Thyroid gland (tissue), 4 donors: Measurements from ENCODE around the gene RASGRF2. TPM values are rescaled to one million over a fixed set of nuclear protein-coding genes. Genes with fewer than 3 reads are reported as not detected.

Experiments
- DNase-seq, 2 donors: peaks; one replicate each; pipeline ENCODE4 v3.0.0-alpha.2; 2019
- H3K27ac ChIP-seq, 3 donors: fragments of 200-600 bp; sonication (generic); 1 replicate in 2 of 3; 2 replicates in 1 of 3; pipeline ENCODE4 v1.5.1; 2016 to 2019; ENCODE audit warnings: mild to moderate bottlenecking in 1 of 3, moderate library complexity in 1 of 3
- H3K27me3 ChIP-seq: fragments of 200-600 bp; sonication (generic); one replicate; pipeline ENCODE4 v1.5.1; 2019
- H3K36me3 ChIP-seq, 2 donors: fragments of 200-600 bp; sonication (generic); one replicate each; pipeline ENCODE4 v1.5.1; 2016 to 2019
- H3K4me1 ChIP-seq, 2 donors: fragments of 200-600 bp; sonication (generic); one replicate each; pipeline ENCODE4 v1.5.1; 2017 to 2019
- H3K4me3 ChIP-seq, 3 donors: fragments of 200-600 bp; sonication (generic); replicated peaks in 1 of 3; 1 replicate in 2 of 3; 2 replicates in 1 of 3; pipeline ENCODE4 v1.5.1; 2016; ENCODE audit warnings: mild to moderate bottlenecking in 1 of 3
- H3K9me3 ChIP-seq: fragments of 200-600 bp; sonication (generic); one replicate; pipeline ENCODE4 v1.5.1; 2017
- POLR2A ChIP-seq, 2 donors: fragments of 450-650 bp; IDR thresholded peaks; one replicate each; pipeline ENCODE4 v1.6.1; 2017; ENCODE audit warnings: antibody characterized with exemption in 2 of 2, mild to moderate bottlenecking in 2 of 2, moderate library complexity in 1 of 2
- WGBS, 2 donors: methylation state at CpG; one replicate each; pipeline ENCODE4 v1.1.5; 2017; 5-methylcytosine and 5-hydroxymethylcytosine counted together
- intact Hi-C: fragments of 100-400 bp; cut with DNase I; formaldehyde crosslinking; loops from one replicate; pipeline ENCODE4 v1.15.1; 2023
- total RNA-seq, 4 donors: library from RNA; depleted of rRNA; stranded (reverse); fragments of >200 nt; gene quantifications; one replicate each; pipeline ENCODE4 v1.2.3, GENCODE V29; 2016
- TF ChIP-seq, protein P1 (sequence below), 6 experiments: fragments of 200-600 bp in 3 of 6; fragments of 450-650 bp in 3 of 6; sonication (generic) in 3 of 6; IDR thresholded peaks; one replicate each; pipeline ENCODE4 v1.5.1; 2016 to 2019; ENCODE audit warnings: antibody characterized with exemption in 6 of 6, mild to moderate bottlenecking in 2 of 6, inconsistent platforms in 1 of 6, moderate library complexity in 1 of 6

The RASGRF2 gene
- total RNA-seq, 4 donors from 2014 or later: 9.2 to 18.8 (median 14.8) TPM

DNA sequence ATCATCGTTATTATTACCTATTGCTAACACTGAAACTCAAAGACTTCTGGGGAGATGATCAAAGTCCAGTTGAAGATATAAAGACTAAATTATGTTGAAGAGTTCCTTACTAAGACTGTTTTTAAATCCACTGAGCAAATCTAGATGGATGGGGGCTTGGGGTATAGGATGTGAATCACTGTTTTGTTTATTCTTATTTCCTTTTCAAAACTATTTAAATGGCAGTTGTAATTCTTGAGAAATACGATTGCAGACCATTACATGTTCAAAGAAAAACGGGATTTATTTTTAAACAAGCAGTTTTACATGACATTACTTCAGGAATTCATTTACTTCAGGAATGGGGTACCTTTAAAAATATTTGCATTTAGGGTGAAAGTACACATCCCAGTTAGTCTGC lies 4.3 kb downstream of the RASGRF2 start:
- intact Hi-C loops: no loop called here
- Histone ChIP-seq H3K27ac (peak overlapping the region; percentile 12 to 41 (median 32)), H3K4me1 (peaks cover 23 to 40% of the 10 kb centered on the region in 2 donors), H3K4me3 (no peak overlapping the region), H3K9me3 (no peaks in the 10 kb centered on the region), H3K36me3 (no peaks in the 10 kb centered on the region), H3K27me3 (no peaks in the 10 kb centered on the region)
- no peak for DNase-seq
- TF ChIP-seq POLR2A (IDR thresholded peaks at IDR 0.05): no peak
- TF ChIP-seq, protein P1, sequence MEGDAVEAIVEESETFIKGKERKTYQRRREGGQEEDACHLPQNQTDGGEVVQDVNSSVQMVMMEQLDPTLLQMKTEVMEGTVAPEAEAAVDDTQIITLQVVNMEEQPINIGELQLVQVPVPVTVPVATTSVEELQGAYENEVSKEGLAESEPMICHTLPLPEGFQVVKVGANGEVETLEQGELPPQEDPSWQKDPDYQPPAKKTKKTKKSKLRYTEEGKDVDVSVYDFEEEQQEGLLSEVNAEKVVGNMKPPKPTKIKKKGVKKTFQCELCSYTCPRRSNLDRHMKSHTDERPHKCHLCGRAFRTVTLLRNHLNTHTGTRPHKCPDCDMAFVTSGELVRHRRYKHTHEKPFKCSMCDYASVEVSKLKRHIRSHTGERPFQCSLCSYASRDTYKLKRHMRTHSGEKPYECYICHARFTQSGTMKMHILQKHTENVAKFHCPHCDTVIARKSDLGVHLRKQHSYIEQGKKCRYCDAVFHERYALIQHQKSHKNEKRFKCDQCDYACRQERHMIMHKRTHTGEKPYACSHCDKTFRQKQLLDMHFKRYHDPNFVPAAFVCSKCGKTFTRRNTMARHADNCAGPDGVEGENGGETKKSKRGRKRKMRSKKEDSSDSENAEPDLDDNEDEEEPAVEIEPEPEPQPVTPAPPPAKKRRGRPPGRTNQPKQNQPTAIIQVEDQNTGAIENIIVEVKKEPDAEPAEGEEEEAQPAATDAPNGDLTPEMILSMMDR (IDR thresholded peaks at IDR 0.05): no peak
- 58 to 61% methylated on average over 3 of the region's 3 CpGs for WGBS, 2 donors

DNA sequence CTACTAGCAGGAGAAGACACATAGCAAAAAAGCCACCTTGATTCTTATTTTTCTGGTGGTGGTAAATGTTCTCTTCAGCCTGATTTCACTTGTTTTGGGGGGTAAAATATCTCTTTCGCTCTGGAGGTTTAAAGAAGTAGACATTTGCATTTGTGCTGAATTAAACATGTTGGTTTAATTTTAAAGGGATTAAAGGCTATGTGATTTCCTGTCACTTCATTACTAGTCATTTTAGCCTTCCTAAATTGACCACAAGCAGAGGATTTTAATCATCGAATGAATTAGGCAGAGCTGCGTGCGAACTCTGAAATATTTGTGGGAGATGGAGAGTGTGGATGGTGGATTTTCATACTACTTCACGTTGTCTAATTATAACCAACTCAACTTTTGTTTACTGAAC lies 4.8 kb downstream of the RASGRF2 start:
- Histone ChIP-seq H3K36me3 (no peaks in the 10 kb centered on the region), H3K4me3 (no peak overlapping the region), H3K9me3 (no peaks in the 10 kb centered on the region), H3K4me1 (peaks cover 19 to 37% of the 10 kb centered on the region in 2 donors), H3K27ac (peak overlapping the region; percentile 12 to 41 (median 32)), H3K27me3 (no peaks in the 10 kb centered on the region)
- intact Hi-C loops: no loop called here
- 83 to 86% methylated on average over 5 of the region's 5 CpGs for WGBS, 2 donors
- no peak for DNase-seq
- no peak for TF ChIP-seq POLR2A (IDR thresholded peaks at IDR 0.05)
- TF ChIP-seq, protein P1 (IDR thresholded peaks at IDR 0.05): no peak

DNA sequence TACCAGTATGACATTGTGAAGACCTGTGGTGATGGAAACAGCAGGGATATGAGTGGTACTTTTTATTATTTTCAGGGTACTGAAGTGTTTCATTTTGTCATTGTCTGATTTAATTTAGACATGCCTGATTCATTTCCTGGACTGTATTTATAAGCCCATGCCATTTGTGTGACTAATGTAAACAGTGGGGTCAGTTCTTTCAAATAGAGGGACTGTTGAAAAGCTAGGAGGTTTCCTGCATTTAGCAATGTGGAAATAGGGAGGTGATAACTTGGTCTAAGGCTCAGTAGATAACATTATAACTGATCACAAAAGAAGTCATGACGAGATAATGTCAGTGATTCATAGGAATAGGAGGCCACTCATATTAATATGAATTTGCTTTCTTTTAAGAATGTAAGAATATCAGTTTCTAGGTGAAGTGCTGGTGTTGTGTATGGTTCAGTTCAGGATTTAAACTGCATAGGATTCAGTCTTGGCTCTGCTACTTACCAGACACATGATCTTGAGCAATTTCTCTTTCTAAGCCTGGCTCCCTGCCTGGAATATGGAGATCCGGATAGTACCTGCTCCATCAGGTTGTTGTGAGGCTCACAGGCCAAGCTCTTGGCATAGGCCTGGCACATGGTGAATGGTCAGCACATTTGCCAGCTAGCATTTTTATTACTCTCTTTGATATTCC lies 7.5 kb downstream of the RASGRF2 start:
- Histone ChIP-seq H3K4me1 (peaks cover 19 to 28% of the 10 kb centered on the region in 2 donors), H3K27ac (peak overlapping the region; percentile 50 to 90 (median 69)), H3K36me3 (no peaks in the 10 kb centered on the region), H3K4me3 (no peak overlapping the region), H3K9me3 (no peaks in the 10 kb centered on the region), H3K27me3 (no peaks in the 10 kb centered on the region)
- TF ChIP-seq, protein P1 (IDR thresholded peaks at IDR 0.05): no peak
- peak in 1 of 2 donors; percentile 25 for TF ChIP-seq POLR2A (IDR thresholded peaks at IDR 0.05)
- WGBS, 2 donors: 34 to 44% methylated on average over 2 of the region's 2 CpGs
- intact Hi-C loops: no loop called here
- DNase-seq: peak; percentile 77 to 91

DNA sequence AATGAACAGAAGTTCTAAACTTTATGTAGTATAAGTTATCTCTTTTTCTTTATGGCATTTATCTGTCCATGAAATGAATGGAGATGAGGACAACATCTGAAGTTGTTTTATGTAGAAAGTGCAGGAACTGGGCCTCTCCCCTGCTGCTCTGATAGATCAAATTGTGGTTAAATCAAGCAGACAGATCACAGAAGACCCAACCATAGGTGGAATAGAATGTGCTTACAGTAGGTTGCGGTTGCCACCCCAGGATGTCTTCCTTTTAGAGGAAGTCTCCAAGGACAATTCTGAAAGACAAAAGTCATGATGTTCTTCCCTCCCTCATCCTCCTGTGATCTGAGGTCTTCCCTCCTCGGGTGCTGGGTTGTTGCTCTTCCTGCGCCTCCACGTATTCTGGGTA lies 12.9 kb downstream of the RASGRF2 start:
- Histone ChIP-seq H3K27ac (no peak overlapping the region), H3K36me3 (no peaks in the 10 kb centered on the region), H3K9me3 (no peaks in the 10 kb centered on the region), H3K4me1 (peaks cover 12 to 26% of the 10 kb centered on the region in 2 donors), H3K27me3 (no peaks in the 10 kb centered on the region), H3K4me3 (no peak overlapping the region)
- intact Hi-C loops: no loop called here
- 86 to 94% methylated on average over 4 of the region's 4 CpGs for WGBS, 2 donors
- DNase-seq: no peak
- TF ChIP-seq, protein P1 (IDR thresholded peaks at IDR 0.05): no peak
- no peak for TF ChIP-seq POLR2A (IDR thresholded peaks at IDR 0.05)

DNA sequence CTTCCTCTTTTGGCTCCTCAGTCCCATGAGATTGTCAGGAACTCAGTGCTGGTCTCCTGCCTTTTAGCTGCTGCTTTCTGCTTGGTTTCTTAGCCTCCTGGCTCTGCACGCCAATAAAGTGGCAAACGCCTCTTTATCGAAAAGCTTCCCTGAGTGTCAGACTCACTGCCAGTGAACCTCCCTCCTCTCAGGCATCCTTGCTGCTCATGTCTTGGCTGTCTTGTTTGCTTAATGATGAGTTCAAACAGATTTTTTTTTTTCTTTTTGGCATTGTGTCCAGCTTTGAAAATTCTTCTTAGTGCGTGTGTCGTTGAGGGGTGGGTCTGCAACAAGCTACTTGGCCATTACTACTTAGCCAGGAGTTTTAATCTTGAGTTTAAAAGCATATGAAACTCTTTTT lies 14.9 kb downstream of the RASGRF2 start:
- no peak for TF ChIP-seq POLR2A (IDR thresholded peaks at IDR 0.05)
- TF ChIP-seq, protein P1 (IDR thresholded peaks at IDR 0.05): no peak
- intact Hi-C loops: no loop called here
- H3K27me3 ChIP-seq: no peaks in the 10 kb centered on the region
- H3K27ac ChIP-seq: peak overlapping the region in 2 of 3 donors; percentile 26 to 56
- H3K4me1 ChIP-seq: peaks cover 4 to 17% of the 10 kb centered on the region in 2 donors
- no peaks in the 10 kb centered on the region for H3K9me3 ChIP-seq
- no peak overlapping the region for H3K4me3 ChIP-seq
- peak in 1 of 2 donors; percentile 48 for DNase-seq
- H3K36me3 ChIP-seq: no peaks in the 10 kb centered on the region
- WGBS, 2 donors: 19 to 22% methylated on average over 5 of the region's 5 CpGs
